ENCODE measurements around the gene AP2M1.

DNA sequence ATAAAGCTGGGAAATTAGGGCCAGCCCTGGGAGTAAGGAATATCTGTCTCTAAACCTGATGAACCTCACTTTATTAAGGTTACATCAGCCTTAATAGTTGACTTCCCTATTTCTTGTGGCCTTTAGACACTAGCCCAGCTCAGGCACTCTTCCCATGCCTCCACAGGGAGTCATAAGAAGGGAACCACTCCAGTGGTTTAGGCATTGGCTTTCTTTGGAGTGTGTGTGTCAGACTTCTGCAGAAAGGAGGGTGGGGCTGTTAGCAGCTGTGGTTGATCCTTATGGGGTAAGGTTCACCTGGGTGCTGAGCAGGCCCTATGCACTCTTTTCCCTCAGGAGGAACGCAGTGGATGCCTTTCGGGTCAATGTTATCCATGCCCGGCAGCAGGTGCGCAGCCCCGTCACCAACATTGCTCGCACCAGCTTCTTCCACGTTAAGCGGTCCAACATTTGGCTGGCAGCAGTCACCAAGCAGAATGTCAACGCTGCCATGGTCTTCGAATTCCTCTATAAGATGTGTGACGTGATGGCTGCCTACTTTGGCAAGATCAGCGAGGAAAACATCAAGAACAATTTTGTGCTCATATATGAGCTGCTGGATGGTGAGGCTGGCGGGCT, 4.0 kb downstream of the AP2M1 start:
- TF ChIP-seq CTCF (IDR thresholded peaks at IDR 0.05) (no peak), POLR2A (IDR thresholded peaks at IDR 0.05) (no peak)

Measured in sigmoid colon (tissue), 3 donors.